ACC112 (cell line): Measurements from ENCODE around the gene PRSS53.
"Not testable (repeated sequence)": the region's sequence is repeated elsewhere in the genome, so short reads cannot be mapped to it uniquely, and the experiment has no call there.

Experiments
- H2AFZ ChIP-seq: fragments of 200-600 bp; sonication (generic); one replicate; pipeline ENCODE4 v1.6.0; 2017; ENCODE audit warnings: antibody characterized with exemption, low read length; ENCODE audit not compliant: unreplicated experiment
- H3K27ac ChIP-seq: fragments of 200-600 bp; sonication (generic); 2 replicates; pipeline ENCODE4 v1.5.1; 2014; ENCODE audit warnings: low read depth, mild to moderate bottlenecking, antibody characterized with exemption, low read length, moderate library complexity
- H3K27me3 ChIP-seq: fragments of 200-600 bp; sonication (generic); 2 replicates; pipeline ENCODE4 v1.6.1; 2014; ENCODE audit warnings: mild to moderate bottlenecking, antibody characterized with exemption, low read length, moderate library complexity, mixed read lengths; ENCODE audit not compliant: insufficient read depth
- H3K36me3 ChIP-seq: fragments of 200-600 bp; sonication (generic); 2 replicates; pipeline ENCODE4 v1.6.1; 2016; ENCODE audit warnings: mild to moderate bottlenecking, antibody characterized with exemption, low read length, moderate library complexity, mixed read lengths; ENCODE audit not compliant: insufficient read depth
- H3K4me1 ChIP-seq: fragments of 200-600 bp; sonication (generic); one replicate; pipeline ENCODE4 v1.6.1; 2016; ENCODE audit warnings: low read length, mixed read lengths; ENCODE audit not compliant: insufficient read depth, unreplicated experiment, control insufficient read depth
- H3K4me3 ChIP-seq: fragments of 200-600 bp; sonication (generic); 2 replicates; pipeline ENCODE4 v1.5.1; 2014; ENCODE audit warnings: mild to moderate bottlenecking, low read depth, low read length
- H3K79me2 ChIP-seq: fragments of 200-600 bp; sonication (generic); one replicate; pipeline ENCODE4 v1.6.0; 2016; ENCODE audit warnings: low read length; ENCODE audit not compliant: control insufficient read depth, unreplicated experiment, insufficient read depth

PRSS53 gene

DNA sequence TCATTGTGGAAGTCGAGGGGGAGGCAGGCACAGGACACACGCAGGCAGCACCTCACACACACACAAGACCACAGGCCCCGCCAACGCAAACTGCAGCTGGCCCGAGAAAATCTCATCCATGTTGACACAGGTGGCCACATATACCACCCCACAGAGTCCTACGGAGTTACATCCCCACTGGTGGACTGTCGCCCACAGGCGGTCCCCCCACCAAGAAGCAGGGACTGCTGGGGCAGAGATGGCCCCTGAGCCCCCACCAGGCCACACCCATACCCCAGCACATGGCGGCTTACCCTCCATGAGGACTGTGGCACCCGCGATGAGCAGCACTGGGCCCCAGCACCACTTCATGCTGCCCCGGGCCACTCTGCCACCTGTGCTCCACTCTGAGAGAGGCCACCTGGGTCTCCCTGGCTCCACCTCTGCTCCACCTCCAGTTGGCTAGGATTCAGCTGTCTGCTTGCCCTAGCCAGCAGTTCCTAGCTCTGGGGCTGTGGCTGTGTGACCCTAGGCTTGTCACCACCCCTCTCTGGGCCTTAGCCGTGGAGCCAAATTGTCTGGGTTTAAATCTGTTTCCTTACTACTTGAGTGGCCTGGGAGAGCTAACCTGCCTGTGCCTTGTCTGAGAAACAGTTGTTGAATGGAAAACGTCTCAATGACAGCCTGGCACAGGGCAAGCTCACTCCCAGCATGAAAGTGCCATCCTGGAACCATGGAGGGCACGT is at the start of gene PRSS53:
Gene PRSS53 (minus strand): TSS at position 485 of the 725 bp plus-strand sequence. CDS start 134 bp downstream, at position 351.
- Histone ChIP-seq H3K27ac (no peak within 1 kb of the TSS), H3K36me3 (peaks cover 7% of the 10 kb centered on the region; the same call in 1 of the 2 replicates), H3K79me2 (peaks cover 38% of the 10 kb centered on the region), H3K27me3 (no peaks in the 10 kb centered on the region), H2AFZ (no peak within 1 kb of the TSS), H3K4me1 (peaks cover 10% of the 10 kb centered on the region), H3K4me3 (no peak within 1 kb of the TSS)

DNA sequence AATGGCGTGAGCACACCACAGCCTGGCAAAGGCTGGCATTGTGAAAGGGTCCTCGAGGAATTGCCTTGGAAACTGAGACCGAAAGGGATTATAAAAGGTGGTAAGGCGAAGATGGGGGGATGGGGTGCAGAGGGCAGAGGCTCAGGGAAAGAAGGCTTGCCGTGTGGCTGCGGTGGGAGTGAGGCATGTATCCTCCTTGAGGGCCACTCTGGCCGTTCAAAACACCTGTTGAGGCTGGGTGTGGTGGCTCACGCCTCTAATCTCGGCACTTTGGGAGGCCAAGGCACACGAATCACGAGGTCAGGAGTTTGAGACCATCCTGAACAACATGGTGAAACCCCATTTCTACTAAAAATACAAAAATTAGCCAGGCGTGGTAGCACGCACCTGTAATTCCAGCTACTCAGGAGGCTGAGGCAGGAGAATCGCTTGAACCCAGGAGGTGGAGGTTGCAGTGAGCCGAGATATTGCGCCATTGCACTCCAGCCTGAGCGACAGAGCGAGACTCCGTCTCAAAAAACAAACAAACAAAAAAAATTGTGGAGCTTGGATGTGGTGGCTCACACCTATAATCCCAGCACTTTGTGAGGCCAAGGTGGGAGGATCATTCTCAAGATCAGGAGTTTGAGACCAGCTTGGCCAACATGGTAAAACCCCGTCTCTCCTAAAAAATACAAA is 48.2 kb upstream of the PRSS53 start:
- H2AFZ ChIP-seq, H3K4me3 ChIP-seq, H3K36me3 ChIP-seq, H3K27me3 ChIP-seq, H3K79me2 ChIP-seq, H3K27ac ChIP-seq: not testable (repeated sequence)
- peaks cover 47% of the 10 kb centered on the region for H3K4me1 ChIP-seq

DNA sequence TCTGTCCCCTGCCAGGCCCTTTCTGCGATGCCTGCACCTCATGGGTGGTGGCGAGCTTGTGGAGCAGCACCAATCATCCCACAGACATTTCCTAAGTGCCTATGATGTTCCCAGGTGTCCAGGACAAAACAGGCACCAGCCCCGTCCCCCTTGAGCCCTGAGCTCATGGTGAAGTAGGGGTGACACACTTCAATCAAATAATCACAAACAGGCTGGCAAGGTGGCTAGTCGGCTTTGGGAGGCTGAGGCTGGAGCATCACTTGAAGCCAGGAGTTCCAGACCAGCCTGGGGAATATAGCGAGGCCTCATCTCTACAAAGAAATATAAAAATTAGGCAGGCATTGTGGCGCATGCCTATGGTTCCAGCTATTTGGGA is 47.5 kb upstream of the PRSS53 start:
- Histone ChIP-seq H3K4me1 (peaks cover 41% of the 10 kb centered on the region), H3K79me2 (no peaks in the 10 kb centered on the region), H3K4me3 (no peak overlapping the region), H3K27me3 (no peaks in the 10 kb centered on the region), H3K36me3 (no peaks in the 10 kb centered on the region), H3K27ac (no peak overlapping the region), H2AFZ (no peak overlapping the region)

DNA sequence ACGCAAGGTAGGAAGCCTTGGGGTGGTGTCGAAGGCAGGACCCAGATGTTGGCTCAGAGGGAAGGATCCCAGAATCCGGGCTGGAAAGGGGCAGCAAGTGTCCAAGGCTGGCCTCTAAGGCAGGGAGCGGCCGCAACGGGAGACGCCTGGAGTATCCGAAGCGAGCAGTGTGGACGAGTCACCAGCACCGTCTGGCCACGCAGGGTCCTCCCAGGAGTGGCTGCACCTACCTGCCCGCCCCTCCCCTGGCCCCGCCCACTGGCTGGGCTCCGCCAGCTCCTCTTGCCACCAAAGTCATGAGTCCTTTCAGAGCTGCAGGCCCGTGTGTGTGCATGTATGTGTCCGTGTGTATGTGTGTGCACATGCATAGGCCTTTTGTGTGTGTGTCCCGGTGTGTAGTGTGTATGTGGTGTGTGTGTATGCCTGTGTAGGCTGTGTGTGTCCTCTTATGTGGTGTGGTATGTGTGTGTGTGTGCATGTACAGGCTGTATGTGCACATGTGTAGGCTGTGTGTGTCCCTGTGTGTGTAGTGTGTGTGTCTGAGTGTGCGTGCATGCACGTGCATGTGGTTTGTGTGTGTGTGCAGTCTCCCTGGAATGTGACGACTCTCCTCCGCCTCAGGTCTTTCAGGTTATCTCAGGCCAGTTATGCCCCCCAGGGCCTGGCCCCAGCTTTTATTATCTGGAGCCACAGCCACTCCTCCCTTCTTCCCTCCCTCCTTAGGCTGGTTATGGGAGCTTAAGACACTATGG is 47.0 kb upstream of the PRSS53 start, which contains the start of gene PRSS8:
Gene PRSS8 (minus strand): TSS at position 193 of the 752 bp plus-strand sequence. CDS start 229 bp downstream, outside the sequence.
- peaks cover 36% of the 10 kb centered on the region for H3K4me1 ChIP-seq
- no peaks in the 10 kb centered on the region for H3K36me3 ChIP-seq
- no peaks in the 10 kb centered on the region for H3K27me3 ChIP-seq
- H3K79me2 ChIP-seq = no peaks in the 10 kb centered on the region
- H3K4me3 ChIP-seq = no peak within 1 kb of the TSS
- no peak within 1 kb of the TSS for H3K27ac ChIP-seq
- H2AFZ ChIP-seq = no peak within 1 kb of the TSS

DNA sequence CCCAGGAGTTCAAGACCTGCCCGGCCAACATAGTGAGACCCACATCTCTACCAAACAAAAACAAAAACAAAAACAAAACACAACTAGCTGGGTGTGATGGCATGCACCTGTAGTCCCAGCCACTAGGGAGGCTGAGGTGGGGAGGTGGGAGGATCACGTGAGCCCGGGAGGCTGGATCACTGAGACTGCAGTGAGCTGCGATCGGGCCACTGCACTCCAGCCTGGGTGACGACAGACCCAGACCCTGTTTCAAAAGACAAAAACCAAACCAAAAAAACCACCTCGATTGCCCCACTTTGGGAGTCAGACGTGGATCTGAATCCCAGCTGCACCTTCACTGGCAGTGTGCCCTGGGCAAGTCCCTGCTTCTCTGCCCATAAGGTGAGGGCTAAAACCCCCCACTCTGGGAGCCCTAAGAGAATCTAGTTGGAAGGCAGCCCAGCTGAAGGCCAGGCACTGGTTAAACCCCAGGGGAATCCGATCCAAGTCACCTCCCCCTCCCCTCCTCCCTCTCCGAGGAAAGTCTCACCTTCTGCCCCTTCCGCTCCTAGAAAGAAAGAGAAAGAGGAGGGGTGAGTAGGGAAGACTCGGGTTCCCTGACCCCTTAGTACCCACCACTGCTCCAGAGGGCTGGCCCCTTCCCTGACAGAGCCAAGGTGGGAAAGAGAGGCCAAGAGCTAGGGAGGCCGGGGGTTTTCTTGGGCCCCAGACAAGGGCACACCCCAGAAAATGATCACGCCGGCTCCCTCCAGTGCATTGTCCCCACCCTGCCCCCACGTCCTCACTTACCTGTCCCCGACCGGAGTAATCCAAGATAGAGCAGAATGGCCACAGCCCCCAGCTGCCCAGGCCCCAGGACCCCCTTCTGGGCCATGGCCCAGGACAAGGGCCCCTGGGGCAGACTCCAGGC is 46.1 kb upstream of the PRSS53 start:
- Histone ChIP-seq H3K36me3 (no peaks in the 10 kb centered on the region), H3K4me1 (peaks cover 29% of the 10 kb centered on the region), H3K4me3 (no peak overlapping the region), H3K27ac (no peak overlapping the region), H2AFZ (no peak overlapping the region), H3K79me2 (no peaks in the 10 kb centered on the region), H3K27me3 (no peaks in the 10 kb centered on the region)

DNA sequence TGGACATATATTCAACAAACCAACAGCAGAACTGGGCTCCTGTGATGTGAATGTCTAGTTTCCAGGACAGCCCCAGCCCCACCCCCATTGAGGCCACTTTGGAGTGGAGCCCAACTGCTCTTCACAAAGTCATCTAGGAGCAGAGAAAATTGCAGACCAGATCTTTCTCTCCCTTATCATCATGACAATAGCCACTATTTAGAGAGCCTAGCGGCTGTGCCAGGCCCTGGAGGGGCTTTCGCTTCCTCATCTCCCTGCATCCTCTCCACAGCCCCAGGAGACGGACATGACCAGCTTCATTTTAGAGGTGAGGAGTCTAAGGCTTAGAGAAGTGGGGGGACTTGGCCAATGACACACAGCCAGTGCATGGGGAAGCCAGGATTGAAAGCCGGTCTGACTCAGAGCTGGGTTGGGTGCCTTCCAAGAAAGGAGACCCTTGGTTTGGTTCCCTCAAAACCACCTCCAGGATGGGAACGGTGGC is 45.4 kb upstream of the PRSS53 start:
- H2AFZ ChIP-seq = no peak overlapping the region
- H3K36me3 ChIP-seq = no peaks in the 10 kb centered on the region
- H3K27ac ChIP-seq = no peak overlapping the region
- H3K27me3 ChIP-seq = no peaks in the 10 kb centered on the region
- H3K4me3 ChIP-seq = no peak overlapping the region
- H3K4me1 ChIP-seq = peaks cover 25% of the 10 kb centered on the region
- H3K79me2 ChIP-seq = no peaks in the 10 kb centered on the region

DNA sequence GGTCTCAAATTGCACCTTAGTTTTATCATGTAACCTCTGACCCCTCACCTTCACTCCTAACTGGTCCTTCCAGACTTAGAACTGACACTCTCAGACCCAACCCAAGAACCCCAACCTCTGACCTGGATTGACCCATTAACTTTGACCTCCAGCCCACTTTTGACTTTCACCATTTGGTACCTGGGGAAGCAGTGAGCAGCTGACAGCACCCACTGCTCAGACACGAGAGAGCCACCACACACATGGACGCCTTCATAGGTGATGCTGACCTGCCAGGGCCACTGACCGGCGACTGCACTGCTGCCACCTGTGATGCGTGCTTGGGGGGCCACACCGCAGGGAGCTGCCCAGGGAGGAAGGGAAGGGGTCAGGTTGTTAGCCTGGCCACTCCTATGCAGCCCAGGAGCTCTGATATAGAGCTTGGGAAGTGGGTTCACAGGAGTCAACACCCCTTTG is 44.3 kb upstream of the PRSS53 start:
- no peak overlapping the region for H2AFZ ChIP-seq
- no peak overlapping the region for H3K27ac ChIP-seq
- no peak overlapping the region for H3K4me3 ChIP-seq
- H3K27me3 ChIP-seq = no peaks in the 10 kb centered on the region
- H3K36me3 ChIP-seq = no peaks in the 10 kb centered on the region
- H3K79me2 ChIP-seq = no peaks in the 10 kb centered on the region
- H3K4me1 ChIP-seq = peaks cover 15% of the 10 kb centered on the region

DNA sequence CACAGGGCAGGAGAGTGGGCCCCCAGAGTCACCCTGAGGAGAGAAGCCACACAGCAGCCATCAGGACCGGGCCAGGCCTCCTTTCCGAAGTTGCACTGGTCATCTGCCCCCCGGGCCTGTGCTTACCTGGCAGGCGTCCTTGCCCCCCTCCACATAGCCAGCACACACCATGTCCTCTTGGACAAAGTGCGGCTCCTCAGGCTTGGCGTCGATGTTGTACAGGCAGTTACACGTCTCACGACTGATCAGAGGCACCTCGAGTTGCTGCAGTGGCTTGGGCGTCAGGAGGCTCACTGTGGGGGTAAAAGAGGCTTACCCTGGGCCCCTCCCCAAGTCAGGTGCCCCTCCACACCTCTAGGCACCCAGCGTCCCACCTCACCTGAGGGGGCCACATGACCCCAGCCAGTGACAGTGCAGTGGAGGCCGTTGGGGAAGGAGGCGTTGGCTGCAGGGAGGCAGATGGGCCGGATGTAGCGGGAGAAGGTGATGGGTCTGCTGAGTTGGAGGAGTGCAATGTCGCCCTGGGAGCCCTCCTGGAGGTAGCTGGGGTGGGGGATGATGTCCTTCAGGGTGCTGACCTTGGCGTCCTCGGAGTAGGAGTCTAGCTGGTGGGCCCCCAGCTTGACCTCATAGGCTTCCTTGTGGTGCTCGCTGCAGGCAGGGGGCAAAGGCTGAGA is 43.7 kb upstream of the PRSS53 start:
- Histone ChIP-seq H3K36me3 (no peaks in the 10 kb centered on the region), H3K4me1 (peaks cover 15% of the 10 kb centered on the region), H3K27me3 (no peaks in the 10 kb centered on the region), H2AFZ (no peak overlapping the region), H3K27ac (no peak overlapping the region), H3K4me3 (no peak overlapping the region), H3K79me2 (no peaks in the 10 kb centered on the region)

DNA sequence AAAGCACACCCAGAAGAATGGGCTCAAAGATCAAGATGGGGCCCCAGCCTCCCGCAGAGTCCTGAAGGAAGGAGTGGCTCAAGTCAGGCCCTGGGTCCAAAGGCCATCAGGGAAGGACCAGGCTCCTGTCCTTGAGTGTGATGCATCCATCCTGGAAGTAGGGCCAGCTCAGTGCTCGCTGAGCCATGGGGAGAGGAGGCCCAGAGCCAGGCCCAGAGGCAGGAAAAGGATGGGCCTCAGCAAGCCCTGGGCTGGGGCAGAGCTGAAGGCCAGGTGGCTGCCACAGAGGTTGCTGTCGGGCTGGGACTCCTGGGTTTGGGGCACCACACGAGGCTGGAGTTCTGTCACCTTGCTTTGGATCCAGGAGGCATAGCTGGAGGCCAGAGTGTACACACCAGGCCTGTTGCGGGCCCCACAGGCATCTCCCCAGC is 43.1 kb upstream of the PRSS53 start:
- Histone ChIP-seq H3K79me2 (no peaks in the 10 kb centered on the region), H2AFZ (no peak overlapping the region), H3K27ac (no peak overlapping the region), H3K36me3 (no peaks in the 10 kb centered on the region), H3K4me3 (no peak overlapping the region), H3K4me1 (peaks cover 15% of the 10 kb centered on the region), H3K27me3 (no peaks in the 10 kb centered on the region)
